ENCODE data around the gene SKOR1. TPM values are rescaled to one million over a fixed set of nuclear protein-coding genes. Genes with fewer than 3 reads are reported as not detected.

The SKOR1 gene, protein sequence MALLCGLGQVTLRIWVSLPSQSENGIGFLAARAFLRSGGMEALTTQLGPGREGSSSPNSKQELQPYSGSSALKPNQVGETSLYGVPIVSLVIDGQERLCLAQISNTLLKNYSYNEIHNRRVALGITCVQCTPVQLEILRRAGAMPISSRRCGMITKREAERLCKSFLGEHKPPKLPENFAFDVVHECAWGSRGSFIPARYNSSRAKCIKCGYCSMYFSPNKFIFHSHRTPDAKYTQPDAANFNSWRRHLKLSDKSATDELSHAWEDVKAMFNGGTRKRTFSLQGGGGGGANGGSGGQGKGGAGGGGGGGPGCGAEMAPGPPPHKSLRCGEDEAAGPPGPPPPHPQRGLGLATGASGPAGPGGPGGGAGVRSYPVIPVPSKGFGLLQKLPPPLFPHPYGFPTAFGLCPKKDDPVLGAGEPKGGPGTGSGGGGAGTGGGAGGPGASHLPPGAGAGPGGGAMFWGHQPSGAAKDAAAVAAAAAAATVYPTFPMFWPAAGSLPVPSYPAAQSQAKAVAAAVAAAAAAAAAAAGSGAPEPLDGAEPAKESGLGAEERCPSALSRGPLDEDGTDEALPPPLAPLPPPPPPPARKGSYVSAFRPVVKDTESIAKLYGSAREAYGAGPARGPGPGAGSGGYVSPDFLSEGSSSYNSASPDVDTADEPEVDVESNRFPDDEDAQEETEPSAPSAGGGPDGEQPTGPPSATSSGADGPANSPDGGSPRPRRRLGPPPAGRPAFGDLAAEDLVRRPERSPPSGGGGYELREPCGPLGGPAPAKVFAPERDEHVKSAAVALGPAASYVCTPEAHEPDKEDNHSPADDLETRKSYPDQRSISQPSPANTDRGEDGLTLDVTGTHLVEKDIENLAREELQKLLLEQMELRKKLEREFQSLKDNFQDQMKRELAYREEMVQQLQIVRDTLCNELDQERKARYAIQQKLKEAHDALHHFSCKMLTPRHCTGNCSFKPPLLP
- total RNA-seq (0.12 and 0.23 TPM in 2 replicates), polyA plus RNA-seq (0.26 and 0.52 TPM in 2 replicates)

DNA sequence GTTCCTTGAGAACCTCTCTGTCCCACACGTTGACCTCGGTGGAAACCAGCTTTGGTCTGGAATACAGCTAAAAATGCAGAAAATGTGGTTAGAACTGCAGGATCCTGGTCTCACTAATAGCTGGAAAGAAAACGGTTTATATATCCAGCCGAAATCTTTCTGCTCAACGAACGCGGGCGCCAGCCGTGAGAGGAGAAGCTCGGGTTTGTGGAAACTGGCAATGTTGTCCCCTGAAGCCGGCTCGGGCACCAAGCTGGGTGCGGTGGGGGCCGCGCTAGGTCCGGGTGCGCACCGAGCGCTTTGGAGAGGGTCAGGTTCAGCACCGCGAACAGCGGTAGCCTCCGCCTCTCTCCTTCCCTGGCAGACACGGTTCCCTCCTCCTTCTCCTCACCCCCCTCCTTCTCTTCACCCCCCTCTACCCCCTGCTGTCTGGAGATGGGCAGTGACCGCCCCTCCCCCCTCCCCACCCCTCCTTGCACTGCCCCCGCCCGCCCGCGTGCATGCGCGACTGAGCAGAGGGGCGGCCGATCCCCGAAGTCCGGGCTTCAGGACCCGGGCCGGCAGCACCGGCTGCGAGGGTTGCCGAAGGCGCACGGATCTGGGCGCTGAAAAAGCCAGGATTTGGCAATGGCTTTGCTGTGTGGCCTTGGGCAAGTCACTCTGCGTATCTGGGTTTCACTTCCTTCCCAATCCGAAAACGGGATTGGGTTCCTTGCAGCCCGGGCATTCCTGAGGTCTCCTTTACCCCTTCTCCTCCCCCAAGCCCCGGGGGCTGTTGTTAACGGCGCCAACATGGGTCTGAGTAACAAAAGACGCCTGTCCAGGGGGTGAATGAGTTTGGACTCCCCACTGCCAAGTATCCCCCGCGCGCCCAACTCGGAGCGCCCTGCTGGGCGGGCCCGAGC, at the start of gene SKOR1:
SKOR1 (plus strand) TSS at position 534 of the 905 bp plus-strand sequence; CDS start at position 628, 94 bp downstream.
- 3% methylated on average over 41 of the region's 58 CpGs for WGBS (ENCODE audit: low lambda C conversion rate, missing lambda C conversion rate)
- Histone ChIP-seq H3K9me2 (replicated peaks; ENCODE audit: insufficient read depth) (no peaks in the 10 kb centered on the region), H4K20me1 (ENCODE audit: insufficient read depth, poor library complexity, severe bottlenecking) (no peaks in the 10 kb centered on the region), H3K4me1 (ENCODE audit: insufficient read depth) (peaks cover 39% of the 10 kb centered on the region), H3K4me2 (peak within 1 kb of the TSS; percentile 83), H3K9me3 (ENCODE audit: low read depth) (no peaks in the 10 kb centered on the region), H2AFZ (no peak within 1 kb of the TSS), H3K4me3 (no peak within 1 kb of the TSS), H3K27ac (no peak within 1 kb of the TSS), H3K36me3 (replicated peaks; ENCODE audit: insufficient read depth, low read depth) (no peaks in the 10 kb centered on the region), H3K79me2 (no peaks in the 10 kb centered on the region), H3K27me3 (peaks cover 95% of the 10 kb centered on the region)
- peak; percentile 62 for DNase-seq (ENCODE audit: low spot score)
- TF ChIP-seq EZH2 (IDR thresholded peaks at IDR 0.05; ENCODE audit: borderline replicate concordance): no peak
- TF ChIP-seq, protein P1, sequence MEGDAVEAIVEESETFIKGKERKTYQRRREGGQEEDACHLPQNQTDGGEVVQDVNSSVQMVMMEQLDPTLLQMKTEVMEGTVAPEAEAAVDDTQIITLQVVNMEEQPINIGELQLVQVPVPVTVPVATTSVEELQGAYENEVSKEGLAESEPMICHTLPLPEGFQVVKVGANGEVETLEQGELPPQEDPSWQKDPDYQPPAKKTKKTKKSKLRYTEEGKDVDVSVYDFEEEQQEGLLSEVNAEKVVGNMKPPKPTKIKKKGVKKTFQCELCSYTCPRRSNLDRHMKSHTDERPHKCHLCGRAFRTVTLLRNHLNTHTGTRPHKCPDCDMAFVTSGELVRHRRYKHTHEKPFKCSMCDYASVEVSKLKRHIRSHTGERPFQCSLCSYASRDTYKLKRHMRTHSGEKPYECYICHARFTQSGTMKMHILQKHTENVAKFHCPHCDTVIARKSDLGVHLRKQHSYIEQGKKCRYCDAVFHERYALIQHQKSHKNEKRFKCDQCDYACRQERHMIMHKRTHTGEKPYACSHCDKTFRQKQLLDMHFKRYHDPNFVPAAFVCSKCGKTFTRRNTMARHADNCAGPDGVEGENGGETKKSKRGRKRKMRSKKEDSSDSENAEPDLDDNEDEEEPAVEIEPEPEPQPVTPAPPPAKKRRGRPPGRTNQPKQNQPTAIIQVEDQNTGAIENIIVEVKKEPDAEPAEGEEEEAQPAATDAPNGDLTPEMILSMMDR (IDR thresholded peaks at IDR 0.05; ENCODE audit: poor library complexity): no peak
- peak; percentile 37 for TF ChIP-seq EZH2phosphoT487 (IDR thresholded peaks at IDR 0.05; ENCODE audit: low read depth, severe bottlenecking, unreplicated experiment)

DNA sequence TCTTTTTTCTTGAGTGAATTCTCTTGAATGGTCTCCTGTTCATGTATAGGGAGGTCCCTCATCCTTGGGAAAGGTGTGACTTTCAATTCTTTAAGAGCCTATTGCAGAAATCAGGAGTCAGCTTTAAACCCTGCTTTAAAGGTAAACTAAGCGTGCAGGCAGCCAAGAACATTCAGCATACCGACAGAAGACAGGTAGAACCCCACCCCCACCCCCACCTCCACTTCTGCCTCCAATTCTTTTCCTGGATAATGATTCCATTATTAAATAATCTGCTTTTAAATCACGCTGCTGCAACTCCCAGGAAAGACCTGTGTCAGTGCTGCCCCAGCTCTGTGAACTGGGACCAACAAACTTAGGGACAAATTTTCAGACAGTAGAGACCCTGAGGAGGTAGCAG, 49.3 kb upstream of the SKOR1 start:
- no peaks in the 10 kb centered on the region for H3K27me3 ChIP-seq
- H2AFZ ChIP-seq: no peak overlapping the region
- H3K9me3 ChIP-seq (ENCODE audit: low read depth): no peaks in the 10 kb centered on the region
- H3K36me3 ChIP-seq (replicated peaks; ENCODE audit: insufficient read depth, low read depth): no peaks in the 10 kb centered on the region
- no peak overlapping the region for H3K27ac ChIP-seq
- WGBS (ENCODE audit: low lambda C conversion rate, missing lambda C conversion rate): 91% methylated on average over 3 of the region's 3 CpGs
- H3K4me3 ChIP-seq: no peak overlapping the region
- no peak for TF ChIP-seq EZH2phosphoT487 (IDR thresholded peaks at IDR 0.05; ENCODE audit: low read depth, severe bottlenecking, unreplicated experiment)
- TF ChIP-seq EZH2 (IDR thresholded peaks at IDR 0.05; ENCODE audit: borderline replicate concordance): no peak
- TF ChIP-seq, protein P1 (IDR thresholded peaks at IDR 0.05; ENCODE audit: poor library complexity): no peak
- H3K4me2 ChIP-seq: no peak overlapping the region
- no peaks in the 10 kb centered on the region for H3K4me1 ChIP-seq (ENCODE audit: insufficient read depth)
- H4K20me1 ChIP-seq (ENCODE audit: insufficient read depth, poor library complexity, severe bottlenecking): no peaks in the 10 kb centered on the region
- H3K79me2 ChIP-seq: no peaks in the 10 kb centered on the region
- no peaks in the 10 kb centered on the region for H3K9me2 ChIP-seq (replicated peaks; ENCODE audit: insufficient read depth)
- DNase-seq (ENCODE audit: low spot score): no peak

DNA sequence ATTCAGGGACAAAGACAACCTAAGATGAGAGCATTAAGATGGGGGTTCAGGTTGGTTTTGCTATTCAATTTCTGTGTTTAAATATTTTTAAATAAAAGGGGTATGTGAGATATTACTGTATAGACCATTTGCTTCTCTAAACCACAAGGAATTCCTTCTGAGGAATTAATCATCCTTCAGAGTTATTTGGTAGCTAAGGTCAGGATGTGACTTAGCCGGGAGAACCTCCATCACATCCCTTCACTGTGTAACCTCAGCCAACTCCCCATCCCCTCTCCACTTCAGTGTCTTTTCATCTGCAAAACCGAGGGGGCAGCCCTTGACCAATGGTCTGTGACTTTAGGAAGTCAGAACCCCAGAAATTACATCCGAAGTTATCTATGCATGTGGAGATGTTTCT, 48.7 kb upstream of the SKOR1 start:
- 80% methylated on average over 3 of the region's 3 CpGs for WGBS (ENCODE audit: low lambda C conversion rate, missing lambda C conversion rate)

More for the DNA sequence above, 48.7 kb upstream of the SKOR1 start:
- no peaks in the 10 kb centered on the region for H4K20me1 ChIP-seq (ENCODE audit: insufficient read depth, poor library complexity, severe bottlenecking)
- no peaks in the 10 kb centered on the region for H3K9me2 ChIP-seq (replicated peaks; ENCODE audit: insufficient read depth)
- no peak overlapping the region for H3K4me3 ChIP-seq
- H3K4me1 ChIP-seq (ENCODE audit: insufficient read depth): no peaks in the 10 kb centered on the region
- DNase-seq (ENCODE audit: low spot score): no peak
- H3K36me3 ChIP-seq (replicated peaks; ENCODE audit: insufficient read depth, low read depth): no peaks in the 10 kb centered on the region
- H3K27ac ChIP-seq: no peak overlapping the region
- H3K4me2 ChIP-seq: no peak overlapping the region
- H2AFZ ChIP-seq: no peak overlapping the region
- H3K9me3 ChIP-seq (ENCODE audit: low read depth): no peaks in the 10 kb centered on the region
- TF ChIP-seq, protein P1 (IDR thresholded peaks at IDR 0.05; ENCODE audit: poor library complexity): no peak
- no peak for TF ChIP-seq EZH2phosphoT487 (IDR thresholded peaks at IDR 0.05; ENCODE audit: low read depth, severe bottlenecking, unreplicated experiment)
- no peaks in the 10 kb centered on the region for H3K27me3 ChIP-seq
- no peaks in the 10 kb centered on the region for H3K79me2 ChIP-seq
